NCI-H2029 treated with DMSO at 0.1 percent for 48 hours (cell line): ENCODE measurements around the gene CRTAC1.
A peak's percentile ranks its signal among the peaks of the same experiment; 100 is the strongest.

Experiments
- DNase-seq: peaks from one replicate; lab custom pipeline; 2025; lab: John Stamatoyannopoulos, UW

Gene CRTAC1, protein sequence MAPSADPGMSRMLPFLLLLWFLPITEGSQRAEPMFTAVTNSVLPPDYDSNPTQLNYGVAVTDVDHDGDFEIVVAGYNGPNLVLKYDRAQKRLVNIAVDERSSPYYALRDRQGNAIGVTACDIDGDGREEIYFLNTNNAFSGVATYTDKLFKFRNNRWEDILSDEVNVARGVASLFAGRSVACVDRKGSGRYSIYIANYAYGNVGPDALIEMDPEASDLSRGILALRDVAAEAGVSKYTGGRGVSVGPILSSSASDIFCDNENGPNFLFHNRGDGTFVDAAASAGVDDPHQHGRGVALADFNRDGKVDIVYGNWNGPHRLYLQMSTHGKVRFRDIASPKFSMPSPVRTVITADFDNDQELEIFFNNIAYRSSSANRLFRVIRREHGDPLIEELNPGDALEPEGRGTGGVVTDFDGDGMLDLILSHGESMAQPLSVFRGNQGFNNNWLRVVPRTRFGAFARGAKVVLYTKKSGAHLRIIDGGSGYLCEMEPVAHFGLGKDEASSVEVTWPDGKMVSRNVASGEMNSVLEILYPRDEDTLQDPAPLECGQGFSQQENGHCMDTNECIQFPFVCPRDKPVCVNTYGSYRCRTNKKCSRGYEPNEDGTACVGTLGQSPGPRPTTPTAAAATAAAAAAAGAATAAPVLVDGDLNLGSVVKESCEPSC

GRCh38 chr10:98030093-98030821 is at the start of gene CRTAC1:
Gene CRTAC1, minus strand, starts transcription at chr10:98030621. Its CDS starts 149 bp downstream, at chr10:98030472.
- no peak for DNase-seq

- no peak for DNase-seq
Measured at GRCh38 chr10:98078774-98079173, 48.4 kb upstream of the CRTAC1 start.

DNA sequence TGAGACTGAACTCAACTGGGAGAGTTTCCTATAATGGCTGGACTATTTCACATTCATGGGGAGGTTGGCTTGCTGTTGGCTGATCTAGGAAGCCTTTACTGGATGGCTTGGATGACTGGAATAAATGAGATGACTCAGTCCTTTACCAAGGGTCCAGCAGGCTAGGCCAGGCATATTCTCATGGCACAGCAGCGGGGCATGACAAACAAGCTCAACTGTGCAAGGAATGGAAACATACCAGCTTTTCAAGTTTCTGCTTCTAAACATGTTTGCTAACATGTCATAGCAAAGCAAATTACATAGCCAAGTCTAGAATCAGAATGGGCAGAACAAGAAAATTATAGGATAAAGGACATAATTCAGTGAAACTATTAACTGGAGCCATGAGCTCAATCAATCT is 46.8 kb upstream of the CRTAC1 start:
- no peak for DNase-seq

DNA sequence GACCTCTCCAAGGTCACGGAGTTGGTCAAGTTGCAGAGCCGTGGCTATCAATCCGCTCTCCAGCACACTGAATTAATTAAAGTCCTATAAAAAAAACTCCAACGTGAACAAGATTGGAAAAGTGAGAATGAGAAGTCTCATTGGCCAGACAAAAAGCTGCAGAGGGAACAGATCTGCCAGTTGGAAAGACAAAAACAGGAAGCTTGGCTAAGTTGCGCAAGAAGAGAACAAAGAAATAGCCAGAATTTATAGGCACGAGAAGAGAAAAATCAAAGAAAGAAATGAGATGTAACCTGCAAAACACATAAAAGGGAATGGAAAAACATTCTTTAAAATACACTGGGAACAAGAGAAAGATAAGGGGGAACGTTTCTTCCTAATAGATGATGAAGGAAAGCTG is 45.7 kb upstream of the CRTAC1 start:
- no peak for DNase-seq

GRCh38 chr10:98074315-98074911 is 44.0 kb upstream of the CRTAC1 start:
- no peak for DNase-seq

GRCh38 chr10:98067165-98067564 is 36.7 kb upstream of the CRTAC1 start:
- DNase-seq = no peak

GRCh38 chr10:98063740-98064027 is 33.3 kb upstream of the CRTAC1 start:
- DNase-seq = no peak

DNA sequence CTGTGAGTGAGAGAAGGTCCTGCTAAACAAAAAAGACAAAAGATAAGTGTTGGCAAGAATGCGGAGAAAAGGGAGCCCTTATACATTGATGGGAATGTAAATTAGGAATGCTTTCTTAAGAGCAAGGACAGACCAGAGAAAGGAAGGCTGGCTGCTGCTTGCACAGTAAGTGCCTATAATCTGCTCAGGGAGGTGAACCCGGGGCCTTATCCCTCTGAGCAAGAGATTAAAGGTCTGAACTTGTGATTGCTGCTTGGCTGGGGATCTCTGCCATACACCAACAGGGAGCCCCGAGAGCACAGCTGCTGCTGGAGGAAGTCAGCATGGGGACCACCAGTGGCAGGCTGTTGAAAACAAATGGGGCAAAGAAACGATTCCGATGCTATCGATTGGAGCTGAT is 32.0 kb upstream of the CRTAC1 start:
- no peak for DNase-seq

DNA sequence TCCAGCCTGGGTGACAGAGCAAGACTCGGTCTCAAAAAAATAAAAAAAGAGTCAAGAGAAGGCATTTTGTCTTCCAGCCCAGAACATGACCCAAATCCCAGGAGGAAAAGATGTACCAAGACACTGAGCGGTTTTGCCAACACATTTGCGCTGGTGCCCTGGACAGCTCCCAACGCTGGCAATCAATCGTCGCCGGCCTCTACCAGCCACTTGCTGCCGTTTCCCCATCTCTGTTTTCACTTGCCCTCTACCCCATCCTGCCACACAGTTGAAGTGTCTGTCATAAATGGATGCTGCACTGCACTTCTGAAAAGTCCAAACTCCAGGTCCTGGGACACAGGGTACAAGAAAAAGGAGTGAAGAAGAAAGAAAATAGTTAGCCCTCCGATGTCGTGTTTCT is 29.7 kb upstream of the CRTAC1 start:
- no peak for DNase-seq

- DNase-seq = no peak
Measured at GRCh38 chr10:98058295-98058694, 27.9 kb upstream of the CRTAC1 start.

- DNase-seq = no peak
Measured at GRCh38 chr10:98055841-98056516, 25.6 kb upstream of the CRTAC1 start.

DNA sequence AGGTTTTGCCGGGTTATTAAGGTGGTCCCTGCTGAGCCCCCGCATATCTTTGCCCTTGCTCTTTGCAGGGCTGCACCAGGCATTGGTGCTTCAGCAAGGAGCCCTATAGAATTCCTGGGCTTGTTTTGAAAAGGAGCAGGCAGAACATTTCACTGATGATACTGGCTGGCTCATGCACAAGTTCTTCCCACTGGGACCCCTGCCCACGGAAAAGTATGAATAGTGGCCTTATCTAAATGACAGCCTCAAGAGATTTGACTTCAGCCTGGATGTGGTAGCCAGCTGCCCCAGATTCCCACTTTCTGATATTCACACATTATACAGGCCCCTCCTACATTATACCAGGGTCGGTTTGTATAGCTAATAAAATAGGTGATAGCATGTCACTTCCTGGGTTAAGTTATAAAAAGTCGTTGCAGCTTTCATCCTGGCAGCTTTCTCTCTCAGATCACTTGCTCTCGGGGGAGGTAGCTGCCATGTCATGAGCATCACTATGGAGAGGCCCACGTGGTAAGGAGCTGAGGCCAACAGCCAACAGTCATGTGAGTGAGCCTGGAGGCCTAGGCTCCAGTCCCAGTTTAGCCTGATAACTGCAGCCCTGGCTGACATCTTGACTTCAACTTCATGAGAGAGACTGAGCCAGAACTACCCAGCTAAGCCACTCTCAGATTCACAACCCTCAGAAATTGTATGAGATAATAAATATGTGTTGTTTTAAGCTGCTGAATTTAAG is 16.8 kb upstream of the CRTAC1 start:
- no peak for DNase-seq

DNA sequence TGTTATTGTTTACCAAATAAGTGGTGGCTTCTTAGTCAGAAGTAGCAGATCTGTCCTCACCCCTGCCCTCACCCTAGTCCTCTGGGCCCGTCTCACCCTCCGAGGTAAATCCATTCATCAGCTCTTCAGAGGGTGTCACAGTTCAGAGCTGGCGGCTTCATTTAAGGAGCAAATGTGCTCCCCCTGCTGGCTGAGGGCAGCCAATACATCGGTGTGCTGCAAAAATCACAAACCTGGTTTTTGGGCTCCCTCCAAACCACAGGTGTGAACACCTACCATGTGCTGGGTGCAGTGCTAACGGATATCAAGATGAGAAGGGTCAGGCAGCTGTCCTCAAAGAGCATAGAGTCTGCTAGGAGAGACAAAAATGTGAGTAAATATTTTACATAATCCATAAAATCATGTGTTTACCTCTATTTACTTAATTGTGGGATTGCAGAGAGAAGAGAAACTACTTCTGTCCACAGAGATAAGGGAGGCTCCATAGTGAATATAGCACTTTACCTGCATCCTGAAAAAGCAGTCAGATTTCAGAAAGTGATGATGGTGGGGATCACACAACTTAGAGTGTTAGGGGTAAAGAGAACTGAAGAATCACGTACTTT is 15.5 kb upstream of the CRTAC1 start:
- DNase-seq = peak; percentile 12

DNA sequence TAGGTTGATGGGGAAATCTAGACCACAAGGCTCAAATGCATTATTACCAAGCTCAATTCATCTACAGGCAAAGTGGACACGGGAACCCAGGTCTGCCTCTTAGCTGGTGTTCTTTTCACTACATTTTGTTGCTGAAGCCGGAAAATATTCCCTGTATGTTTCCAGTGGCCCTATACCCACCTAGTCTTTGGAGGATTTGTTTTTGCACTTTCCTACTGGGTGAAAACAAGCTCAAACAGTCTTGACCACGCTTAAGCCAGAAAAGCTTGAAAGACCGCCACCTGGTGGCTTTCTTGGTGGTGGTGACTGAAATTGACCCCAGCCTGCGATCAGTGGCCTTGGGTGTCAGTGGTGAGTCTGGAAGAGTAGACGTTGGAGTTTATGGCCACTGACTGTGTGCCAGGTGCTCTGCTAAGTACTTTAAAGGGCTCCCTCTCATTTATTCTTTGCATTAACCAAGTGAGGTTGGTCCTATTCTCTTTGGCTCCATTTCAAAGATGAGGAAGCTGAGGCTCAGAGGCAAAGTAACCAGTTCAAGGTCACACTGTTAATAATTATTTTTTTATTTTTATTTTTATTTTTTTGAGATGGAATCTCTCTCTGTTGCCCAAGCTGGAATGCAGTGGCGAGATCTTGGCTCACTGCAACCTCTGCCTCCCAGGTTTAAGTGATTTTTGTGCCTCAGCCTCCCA is 11.1 kb upstream of the CRTAC1 start:
- peak; percentile 27 for DNase-seq

GRCh38 chr10:98039690-98040381 is 9.4 kb upstream of the CRTAC1 start:
- no peak for DNase-seq

GRCh38 chr10:98038288-98038687 is 7.9 kb upstream of the CRTAC1 start:
- DNase-seq = no peak

DNA sequence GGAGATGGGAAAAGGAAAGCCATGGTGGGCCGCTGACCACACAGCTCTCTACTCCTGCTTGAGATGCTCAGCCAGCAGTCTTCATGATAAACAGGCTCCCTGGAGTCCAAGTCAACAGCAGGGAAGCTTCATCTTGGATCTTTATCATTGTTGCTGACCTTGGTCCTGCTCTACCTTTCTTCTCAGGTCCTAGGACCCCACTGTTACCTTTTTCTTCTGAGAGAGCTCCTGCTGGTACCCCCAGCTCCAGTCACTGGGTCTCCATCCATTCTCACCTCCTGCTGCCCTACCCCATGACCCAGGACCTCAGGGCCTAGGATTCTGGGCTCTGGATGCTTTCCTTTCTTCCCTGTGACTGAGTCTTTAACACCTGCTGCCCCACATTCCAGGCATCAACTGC is 5.2 kb upstream of the CRTAC1 start:
- DNase-seq = no peak

DNA sequence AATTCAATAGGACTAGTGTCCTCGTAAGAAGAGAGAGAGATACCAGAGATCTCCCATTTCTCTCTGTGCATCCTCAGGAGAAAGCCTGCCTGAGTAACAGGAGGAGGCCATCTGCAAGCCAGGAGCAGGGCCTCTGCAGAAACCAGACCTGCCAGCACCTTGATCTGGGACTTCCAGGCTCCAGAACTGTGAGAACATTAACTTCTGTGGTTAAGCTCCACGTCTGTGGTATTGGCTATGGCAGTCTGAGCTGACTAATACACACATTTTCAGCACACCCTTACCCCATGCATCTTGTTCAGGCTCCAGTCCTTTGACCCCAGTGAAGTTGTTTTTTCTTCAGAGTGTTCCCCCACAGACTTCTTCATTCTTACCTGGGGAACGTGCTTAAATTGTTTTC is 3.1 kb upstream of the CRTAC1 start:
- no peak for DNase-seq

DNA sequence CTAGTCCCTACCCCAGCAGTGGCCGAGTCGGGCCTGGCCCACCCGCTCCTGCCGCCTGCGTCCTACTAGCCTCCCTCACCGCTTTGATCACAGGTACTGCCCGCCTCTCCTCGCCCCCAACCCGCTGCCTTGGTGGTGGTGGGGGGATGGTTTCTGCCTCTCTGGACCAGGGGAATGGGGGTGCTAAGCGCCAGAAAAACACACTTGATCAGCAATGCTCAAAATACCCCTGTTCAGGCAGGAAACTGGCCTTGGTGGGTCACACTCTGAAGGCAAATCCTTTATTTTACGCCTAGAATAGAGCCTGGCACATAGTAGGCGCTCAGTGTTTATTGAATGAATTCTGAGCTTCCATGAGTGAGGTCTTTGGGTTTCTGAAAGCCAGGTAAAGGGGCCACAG is 1.0 kb upstream of the CRTAC1 start:
- no peak for DNase-seq

DNA sequence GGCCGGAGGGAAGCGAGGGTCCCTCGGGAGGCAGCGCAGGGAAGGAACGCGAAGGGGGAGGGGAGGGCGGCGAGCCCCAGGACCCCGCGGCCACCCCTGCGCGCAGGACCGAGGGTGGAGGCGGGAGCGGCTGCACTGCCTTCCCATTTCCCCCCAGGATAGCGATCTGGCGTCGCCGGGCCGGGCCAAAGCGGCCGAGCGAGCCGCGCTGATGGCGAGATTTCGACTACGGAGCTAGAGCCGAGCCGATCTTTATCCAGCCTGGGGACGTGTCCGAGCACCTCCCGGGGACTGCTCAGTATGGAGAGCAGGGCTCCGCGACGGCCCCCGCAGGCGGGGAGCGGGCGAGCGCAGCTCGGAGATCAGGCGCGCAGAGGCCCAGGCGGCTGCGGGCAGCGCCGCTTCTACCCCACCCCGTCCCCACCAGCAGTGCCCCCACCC is 590 bp upstream of the CRTAC1 start:
- DNase-seq = no peak
